DOHH2 (cell line): Measurements from ENCODE around the gene ADAD2.
A peak's percentile ranks its signal among the peaks of the same experiment; 100 is the strongest.

Experiments used
- H3F3A ChIP-seq: fragments of 200-600 bp; sonication (generic), shearing (Covaris generic); 2 replicates; pipeline ENCODE4 v1.6.0; 2016; ENCODE audit warnings: antibody characterized with exemption, mild to moderate bottlenecking; ENCODE audit not compliant: control insufficient read depth, insufficient read depth
- H3K27ac ChIP-seq: fragments of 200-600 bp; sonication (generic); 2 replicates; pipeline ENCODE4 v1.5.1; 2014; ENCODE audit warnings: low read depth, mild to moderate bottlenecking, low read length, moderate library complexity
- H3K27me3 ChIP-seq: fragments of 200-600 bp; sonication (generic); 2 replicates; pipeline ENCODE4 v1.6.1; 2014; ENCODE audit warnings: mild to moderate bottlenecking, low read length, mixed read lengths; ENCODE audit not compliant: control insufficient read depth
- H3K36me3 ChIP-seq: fragments of 200-600 bp; sonication (generic); 2 replicates; pipeline ENCODE4 v1.6.1; 2014; ENCODE audit warnings: mild to moderate bottlenecking, low read length, moderate library complexity, mixed read lengths; ENCODE audit not compliant: control insufficient read depth
- H3K4me1 ChIP-seq: fragments of 200-600 bp; sonication (generic); 2 replicates; pipeline ENCODE4 v1.6.1; 2014; ENCODE audit warnings: mild to moderate bottlenecking, low read length, mixed read lengths; ENCODE audit not compliant: control insufficient read depth
- H3K4me2 ChIP-seq: fragments of 200-600 bp; sonication (generic); 2 replicates; pipeline ENCODE4 v1.6.0; 2014; ENCODE audit warnings: mild to moderate bottlenecking, low read length, moderate library complexity
- H3K4me3 ChIP-seq: fragments of 200-600 bp; sonication (generic); 2 replicates; pipeline ENCODE4 v1.5.1; 2014; ENCODE audit warnings: mild to moderate bottlenecking, low read length, mixed read lengths
- H3K79me2 ChIP-seq: fragments of 200-600 bp; sonication (generic); 2 replicates; pipeline ENCODE4 v1.6.1; 2014; ENCODE audit warnings: mild to moderate bottlenecking, low read length, mixed read lengths; ENCODE audit not compliant: control insufficient read depth
- H3K9me2 ChIP-seq: fragments of 200-600 bp; sonication (generic); replicated peaks from 2 replicates; pipeline ENCODE4 v1.6.1; 2014; ENCODE audit warnings: mild to moderate bottlenecking, low read length, mixed read lengths; ENCODE audit not compliant: control insufficient read depth
- H3K9me3 ChIP-seq: fragments of 200-600 bp; sonication (generic); 2 replicates; pipeline ENCODE4 v1.6.1; 2014; ENCODE audit warnings: antibody characterized with exemption, low read length, mixed read lengths; ENCODE audit not compliant: control insufficient read depth, insufficient read depth
- H4K20me1 ChIP-seq: fragments of 200-600 bp; sonication (generic); 2 replicates; pipeline ENCODE4 v1.6.0; 2014; ENCODE audit warnings: low read depth, mild to moderate bottlenecking, antibody characterized with exemption, low read length, moderate library complexity; ENCODE audit not compliant: control insufficient read depth, insufficient read depth
- CTCF ChIP-seq: fragments of 200-600 bp; sonication (generic); IDR thresholded peaks from one replicate; pipeline ENCODE4 v1.5.1; 2014; ENCODE audit warnings: antibody characterized with exemption, mild to moderate bottlenecking, low read depth, low read length; ENCODE audit not compliant: poor library complexity, severe bottlenecking
- EZH2phosphoT487 ChIP-seq: fragments of 200-600 bp; sonication (generic); IDR thresholded peaks from 2 replicates; pipeline ENCODE4 v1.6.1; 2017; ENCODE audit warnings: borderline replicate concordance, mild to moderate bottlenecking, antibody characterized with exemption, low read length, moderate library complexity, mixed read lengths

ADAD2 gene

GRCh38 chr16:84207251-84207650 lies 16.3 kb downstream of the ADAD2 start:
- Histone ChIP-seq H3K9me2 (no peaks in the 10 kb centered on the region), H4K20me1 (no peaks in the 10 kb centered on the region), H3K79me2 (no peaks in the 10 kb centered on the region), H3K36me3 (no peaks in the 10 kb centered on the region), H3K4me3 (no peak overlapping the region), H3K27me3 (no peaks in the 10 kb centered on the region), H3K9me3 (no peaks in the 10 kb centered on the region), H3F3A (no peaks in the 10 kb centered on the region), H3K4me2 (no peak overlapping the region), H3K27ac (no peak overlapping the region), H3K4me1 (no peaks in the 10 kb centered on the region)
- TF ChIP-seq EZH2phosphoT487 (no peak), CTCF (no peak)

- no peaks in the 10 kb centered on the region for H4K20me1 ChIP-seq
- no peaks in the 10 kb centered on the region for H3K9me3 ChIP-seq
- H3F3A ChIP-seq, result no peaks in the 10 kb centered on the region
- no peak overlapping the region for H3K4me2 ChIP-seq
- no peak overlapping the region for H3K27ac ChIP-seq
- no peaks in the 10 kb centered on the region for H3K27me3 ChIP-seq
- H3K9me2 ChIP-seq, result no peaks in the 10 kb centered on the region
- H3K79me2 ChIP-seq, result no peaks in the 10 kb centered on the region
- no peak overlapping the region for H3K4me3 ChIP-seq
- no peaks in the 10 kb centered on the region for H3K4me1 ChIP-seq
- H3K36me3 ChIP-seq, result no peaks in the 10 kb centered on the region
- no peak for TF ChIP-seq EZH2phosphoT487
- TF ChIP-seq CTCF, result no peak
Observed at GRCh38 chr16:84207879-84208278, 16.9 kb downstream of the ADAD2 start.

GRCh38 chr16:84209989-84210388 lies 19.0 kb downstream of the ADAD2 start:
- Histone ChIP-seq H3K4me2 (no peak overlapping the region), H3K27ac (no peak overlapping the region), H3K36me3 (no peaks in the 10 kb centered on the region), H3K4me3 (no peak overlapping the region), H3K79me2 (no peaks in the 10 kb centered on the region), H3K27me3 (no peaks in the 10 kb centered on the region), H3F3A (no peaks in the 10 kb centered on the region), H3K9me2 (no peaks in the 10 kb centered on the region), H3K4me1 (no peaks in the 10 kb centered on the region), H4K20me1 (no peaks in the 10 kb centered on the region), H3K9me3 (no peaks in the 10 kb centered on the region)
- TF ChIP-seq EZH2phosphoT487 (no peak), CTCF (peak; percentile 58)

GRCh38 chr16:84212154-84212553 lies 21.2 kb downstream of the ADAD2 start:
- Histone ChIP-seq H3K27ac (no peak overlapping the region), H3K9me2 (no peaks in the 10 kb centered on the region), H3K27me3 (no peaks in the 10 kb centered on the region), H3F3A (no peaks in the 10 kb centered on the region), H3K79me2 (no peaks in the 10 kb centered on the region), H3K4me1 (no peaks in the 10 kb centered on the region), H3K4me3 (no peak overlapping the region), H3K9me3 (no peaks in the 10 kb centered on the region), H4K20me1 (no peaks in the 10 kb centered on the region), H3K36me3 (no peaks in the 10 kb centered on the region), H3K4me2 (no peak overlapping the region)
- no peak for TF ChIP-seq EZH2phosphoT487
- TF ChIP-seq CTCF, result no peak
